PFSK-1 (cell line): Measurements from ENCODE around the gene PRAMEF20.

Source experiments
- FOXP2 ChIP-seq: optimal IDR thresholded peaks from 2 replicates; pipeline ENCODE3; 2011; ENCODE audit warnings: borderline replicate concordance, control low read depth, inconsistent platforms; ENCODE audit not compliant: insufficient read depth; ENCODE audit errors: extremely low read length, extremely low read depth
- POLR2AphosphoS5 ChIP-seq: IDR thresholded peaks from 2 replicates; pipeline ENCODE4 v1.6.1; 2012; ENCODE audit warnings: low read depth, mild to moderate bottlenecking, control low read depth, low read length, moderate library complexity
- REST ChIP-seq, 2 experiments: IDR thresholded peaks; 2 replicates each; pipeline versions ENCODE4 v1.6.1 to v1.8.0; 2011 to 2012; ENCODE audit warnings: low read depth in 2 of 2, low read length in 2 of 2, control low read depth in 1 of 2, inconsistent platforms in 1 of 2, mild to moderate bottlenecking in 1 of 2, moderate library complexity in 1 of 2; ENCODE audit not compliant: insufficient read depth in 1 of 2
- SIN3A ChIP-seq: IDR thresholded peaks from 2 replicates; pipeline ENCODE4 v1.6.1; 2012; ENCODE audit warnings: mild to moderate bottlenecking, low read length, moderate library complexity, borderline replicate concordance; ENCODE audit not compliant: insufficient read depth
- TAF1 ChIP-seq: IDR thresholded peaks from 2 replicates; pipeline ENCODE4 v1.6.1; 2012; ENCODE audit warnings: low read length, control low read depth, borderline replicate concordance; ENCODE audit not compliant: insufficient read depth

DNA sequence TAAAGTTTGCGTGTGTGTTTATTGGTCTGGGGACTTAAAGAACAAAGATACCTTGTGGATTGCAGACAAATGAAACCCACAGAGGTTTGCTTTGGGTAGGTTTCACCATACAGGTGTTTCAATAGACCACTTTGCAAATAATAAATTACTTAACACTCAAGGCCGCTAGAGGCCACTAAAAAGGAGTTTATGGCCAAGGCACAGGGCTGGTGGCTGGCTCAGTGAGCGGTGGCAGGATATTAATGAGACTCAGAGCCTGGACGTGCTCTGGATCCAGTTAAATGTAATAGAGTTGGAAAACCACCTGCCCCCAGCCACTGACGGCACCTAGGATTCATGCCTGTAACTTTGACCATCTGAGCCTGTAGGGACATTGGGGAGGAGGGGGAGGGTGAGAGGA is 59.1 kb downstream of the PRAMEF20 start:
- TF ChIP-seq REST (IDR thresholded peaks at IDR 0.05; ENCODE audit: insufficient read depth in 1 of 2, low read depth in 2 of 2, low read length in 2 of 2) (no peak), TAF1 (no peak), POLR2AphosphoS5 (no peak), SIN3A (no peak), FOXP2 (no peak)
